Keratinocyte (primary cell): Measurements from ENCODE around the gene AGO3. TPM values are rescaled to one million over a fixed set of nuclear protein-coding genes. Genes with fewer than 3 reads are reported as not detected.

Source experiments
- DNase-seq: peaks from one replicate; pipeline ENCODE4 v3.0.0-alpha.2; 2011; ENCODE audit warnings: low read depth, missing footprints, low spot score
- FAIRE-seq: peaks from 2 replicates; lab custom pipeline; 2011; peaks lifted over from hg19 to GRCh38; lab: Jason Lieb, UNC
- H2AFZ ChIP-seq: 2 replicates; pipeline ENCODE4 v1.6.0; 2012; ENCODE audit warnings: low read length, control low read depth, inconsistent platforms; ENCODE audit not compliant: control insufficient read depth
- H3K27ac ChIP-seq: 2 replicates; pipeline ENCODE4 v1.5.1; 2011; ENCODE audit warnings: low read length; ENCODE audit not compliant: control insufficient read depth, insufficient read depth
- H3K27me3 ChIP-seq: 3 replicates; pipeline ENCODE4 v1.6.0; 2011; ENCODE audit warnings: low read length; ENCODE audit not compliant: control insufficient read depth, insufficient read depth; ENCODE audit errors: extremely low read depth
- H3K36me3 ChIP-seq, 2 experiments: 2 replicates in 1 of 2; 3 replicates in 1 of 2; pipeline ENCODE4 v1.5.1; 2011; ENCODE audit warnings: low read length in 2 of 2, mild to moderate bottlenecking in 1 of 2; ENCODE audit not compliant: control insufficient read depth in 2 of 2, insufficient read depth in 2 of 2; ENCODE audit errors: extremely low read depth in 1 of 2
- H3K4me1 ChIP-seq: 3 replicates; pipeline ENCODE4 v1.5.1; 2011; ENCODE audit warnings: low read length; ENCODE audit not compliant: control insufficient read depth, insufficient read depth; ENCODE audit errors: extremely low read depth
- H3K4me2 ChIP-seq: 3 replicates; pipeline ENCODE4 v1.6.0; 2011; ENCODE audit warnings: low read depth, low read length; ENCODE audit not compliant: control insufficient read depth, insufficient read depth; ENCODE audit errors: extremely low read depth
- H3K4me3 ChIP-seq, 3 experiments: fragments of 200-600 bp in 1 of 3; sonication (generic) in 1 of 3; 2 replicates in 2 of 3; 3 replicates in 1 of 3; pipeline ENCODE4 v1.5.1; 2011 to 2016; ENCODE audit warnings: low read length in 3 of 3, mild to moderate bottlenecking in 3 of 3, control low read depth in 2 of 3, inconsistent platforms in 1 of 3, low read depth in 1 of 3, mixed read lengths in 1 of 3, mixed run types in 1 of 3, moderate library complexity in 1 of 3; ENCODE audit not compliant: control insufficient read depth in 2 of 3, insufficient read depth in 2 of 3; ENCODE audit errors: extremely low read depth in 1 of 3
- H3K79me2 ChIP-seq: 2 replicates; pipeline ENCODE4 v1.6.0; 2012; ENCODE audit warnings: low read length; ENCODE audit not compliant: control insufficient read depth, insufficient read depth
- H3K9ac ChIP-seq: 3 replicates; pipeline ENCODE4 v1.6.0; 2011; ENCODE audit warnings: low read length; ENCODE audit not compliant: control insufficient read depth, insufficient read depth; ENCODE audit errors: extremely low read depth
- H3K9me1 ChIP-seq: 3 replicates; pipeline ENCODE4 v1.6.0; 2011; ENCODE audit warnings: low read length; ENCODE audit not compliant: control insufficient read depth, insufficient read depth; ENCODE audit errors: extremely low read depth
- H3K9me3 ChIP-seq: 2 replicates; pipeline ENCODE4 v1.5.1; 2012; ENCODE audit warnings: low read depth, low read length; ENCODE audit not compliant: control insufficient read depth
- H4K20me1 ChIP-seq: 3 replicates; pipeline ENCODE4 v1.6.0; 2011; ENCODE audit warnings: low read length; ENCODE audit not compliant: control insufficient read depth, insufficient read depth; ENCODE audit errors: extremely low read depth
- EZH2 ChIP-seq: IDR thresholded peaks from one replicate; pipeline ENCODE4 v1.6.1; 2012; ENCODE audit warnings: inconsistent platforms, mild to moderate bottlenecking, low read length, moderate library complexity
- dilution Hi-C: fragments of 300-500 bp; cut with MboI; formaldehyde crosslinking; loops from one replicate; pipeline ENCODE4 v1.7.0; 2020; ENCODE audit warnings: low sequenced_read_pairs; ENCODE audit not compliant: extremely low pct_ligation_motif_present
- polyA plus RNA-seq, 5 experiments: library from polyadenylated mRNA; depleted of rRNA in 3 of 5; stranded (reverse) in 3 of 5; stranded (forward) in 1 of 5; unstranded in 1 of 5; fragments of >200 nt; gene quantifications; 1 replicate in 1 of 5; 2 replicates in 3 of 5; 3 replicates in 1 of 5; pipeline versions ENCODE4 v1.2.1 to v1.2.3, GENCODE V29; 2011 to 2012; ENCODE audit warnings: missing spikeins in 2 of 5, low read depth in 1 of 5, low replicate concordance in 1 of 5
- TF ChIP-seq, protein P1 (sequence below), 3 experiments: IDR thresholded peaks in 1 of 3; conservative IDR thresholded peaks in 1 of 3; optimal IDR thresholded peaks in 1 of 3; 2 replicates in 2 of 3; 3 replicates in 1 of 3; pipeline versions ENCODE3 to v1.5.1; 2011; ENCODE audit warnings: low read length in 3 of 3, mild to moderate bottlenecking in 3 of 3, moderate library complexity in 2 of 3, control low read depth in 1 of 3, inconsistent platforms in 1 of 3; ENCODE audit not compliant: insufficient read depth in 2 of 3; ENCODE audit errors: extremely low read depth in 1 of 3

Gene AGO3
- polyA plus RNA-seq, 1 donor (not counting 4 experiments of a cell fraction or from before 2014, with no cell fraction given), result 14.0 TPM

DNA sequence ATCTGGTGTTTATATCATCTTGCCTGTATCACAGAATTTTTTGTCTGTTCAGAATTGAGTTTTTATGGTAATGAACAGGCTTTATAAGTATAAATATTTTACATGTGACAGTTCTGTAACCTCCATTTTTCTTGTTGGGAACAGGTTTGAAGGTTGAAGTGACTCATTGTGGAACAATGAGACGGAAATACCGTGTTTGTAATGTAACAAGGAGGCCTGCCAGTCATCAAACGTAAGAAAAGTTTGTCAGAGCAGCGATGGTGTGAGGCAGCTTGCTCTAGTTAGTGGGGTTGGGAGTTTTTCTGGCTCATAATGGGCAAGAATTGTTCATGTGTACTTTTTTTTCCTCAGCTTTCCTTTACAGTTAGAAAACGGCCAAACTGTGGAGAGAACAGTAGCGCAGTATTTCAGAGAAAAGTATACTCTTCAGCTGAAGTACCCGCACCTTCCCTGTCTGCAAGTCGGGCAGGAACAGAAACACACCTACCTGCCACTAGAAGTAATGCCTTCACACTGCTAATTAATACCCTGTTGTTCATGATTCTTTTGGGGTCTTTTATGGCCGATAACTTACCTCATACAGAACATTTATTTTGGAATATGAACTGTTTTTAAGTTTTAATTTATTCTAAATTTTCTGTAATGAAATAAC lies 77.8 kb downstream of the AGO3 start:
- peak overlapping the region; percentile 52 for H2AFZ ChIP-seq

DNA sequence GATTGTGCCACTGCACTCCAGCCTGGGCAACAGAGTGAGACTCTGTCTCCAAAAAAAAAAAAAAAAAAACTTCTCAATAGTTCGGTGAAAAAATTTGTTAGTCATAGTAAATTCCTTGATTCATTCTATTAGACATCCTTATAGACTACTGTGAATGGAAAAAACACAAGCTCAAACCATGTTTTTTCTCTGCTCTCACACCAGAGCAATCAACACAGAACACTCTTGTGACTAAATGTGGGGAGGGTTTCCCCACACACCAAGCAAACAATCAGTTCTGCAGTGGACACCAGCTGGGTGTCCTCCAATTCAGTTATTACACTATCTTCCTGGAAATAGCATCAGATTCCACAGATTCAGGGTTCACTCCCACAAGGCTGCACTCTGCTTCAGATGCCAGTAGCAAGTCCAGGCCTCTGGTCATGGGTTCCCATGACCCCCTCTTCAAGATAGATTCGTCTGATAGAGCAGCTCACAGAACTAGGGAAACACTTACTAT lies 83.9 kb downstream of the AGO3 start:
- Histone ChIP-seq H3K27ac (no peak overlapping the region), H3K4me2 (no peak overlapping the region), H3K4me3 (no peak overlapping the region), H3K79me2 (no peaks in the 10 kb centered on the region), H3K9me1 (no peaks in the 10 kb centered on the region), H3K9ac (no peak overlapping the region), H3K27me3 (no peaks in the 10 kb centered on the region), H2AFZ (no peak overlapping the region), H3K9me3 (no peaks in the 10 kb centered on the region), H3K36me3 (peaks cover 3 to 6% of the 10 kb centered on the region in 2 experiments), H4K20me1 (no peaks in the 10 kb centered on the region), H3K4me1 (no peaks in the 10 kb centered on the region)
- TF ChIP-seq, protein P1, sequence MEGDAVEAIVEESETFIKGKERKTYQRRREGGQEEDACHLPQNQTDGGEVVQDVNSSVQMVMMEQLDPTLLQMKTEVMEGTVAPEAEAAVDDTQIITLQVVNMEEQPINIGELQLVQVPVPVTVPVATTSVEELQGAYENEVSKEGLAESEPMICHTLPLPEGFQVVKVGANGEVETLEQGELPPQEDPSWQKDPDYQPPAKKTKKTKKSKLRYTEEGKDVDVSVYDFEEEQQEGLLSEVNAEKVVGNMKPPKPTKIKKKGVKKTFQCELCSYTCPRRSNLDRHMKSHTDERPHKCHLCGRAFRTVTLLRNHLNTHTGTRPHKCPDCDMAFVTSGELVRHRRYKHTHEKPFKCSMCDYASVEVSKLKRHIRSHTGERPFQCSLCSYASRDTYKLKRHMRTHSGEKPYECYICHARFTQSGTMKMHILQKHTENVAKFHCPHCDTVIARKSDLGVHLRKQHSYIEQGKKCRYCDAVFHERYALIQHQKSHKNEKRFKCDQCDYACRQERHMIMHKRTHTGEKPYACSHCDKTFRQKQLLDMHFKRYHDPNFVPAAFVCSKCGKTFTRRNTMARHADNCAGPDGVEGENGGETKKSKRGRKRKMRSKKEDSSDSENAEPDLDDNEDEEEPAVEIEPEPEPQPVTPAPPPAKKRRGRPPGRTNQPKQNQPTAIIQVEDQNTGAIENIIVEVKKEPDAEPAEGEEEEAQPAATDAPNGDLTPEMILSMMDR (optimal IDR thresholded peaks at IDR 0.05 in 1 of 3, IDR thresholded peaks at IDR 0.05 in 1 of 3, conservative IDR thresholded peaks at IDR 0.05 in 1 of 3; ENCODE audit: extremely low read depth in 1 of 3, insufficient read depth in 2 of 3, low read length in 3 of 3), result no peak
- dilution Hi-C loops, result no loop called here
- DNase-seq (no peak), FAIRE-seq (no peak)

More for the DNA sequence above, 77.8 kb downstream of the AGO3 start:
- Histone ChIP-seq H3K27me3 (no peaks in the 10 kb centered on the region), H3K27ac (peak overlapping the region; percentile 56), H3K4me1 (peaks cover 9% of the 10 kb centered on the region), H3K4me2 (peak overlapping the region; percentile 48), H3K36me3 (no peaks in the 10 kb centered on the region), H3K79me2 (no peaks in the 10 kb centered on the region), H3K9ac (peak overlapping the region; percentile 28), H4K20me1 (no peaks in the 10 kb centered on the region), H3K9me3 (no peaks in the 10 kb centered on the region), H3K4me3 (no peak overlapping the region), H3K9me1 (no peaks in the 10 kb centered on the region)
- DNase-seq, result peak; percentile 17
- FAIRE-seq, result peak; percentile 73
- TF ChIP-seq EZH2, result no peak
- TF ChIP-seq, protein P1 (optimal IDR thresholded peaks at IDR 0.05 in 1 of 3, IDR thresholded peaks at IDR 0.05 in 1 of 3, conservative IDR thresholded peaks at IDR 0.05 in 1 of 3; ENCODE audit: extremely low read depth in 1 of 3, insufficient read depth in 2 of 3, low read length in 3 of 3), result no peak
- dilution Hi-C loops, result no loop called here
